ENCODE data around the gene TTC9B.
"Not testable (repeated sequence)": the region's sequence is repeated elsewhere in the genome, so short reads cannot be mapped to it uniquely, and the experiment has no call there.

The TTC9B gene

GRCh38 chr19:40177286-40178070, 40.7 kb downstream of the TTC9B start:
- in situ Hi-C loops (cut with MboI; ENCODE audit: low sequenced_read_pairs, unreplicated experiment), result no loop called here
- no peak for DNase-seq (ENCODE audit: low spot score)
- TF ChIP-seq CTCF (IDR thresholded peaks at IDR 0.05; ENCODE audit: borderline replicate concordance, control extremely low read depth, extremely low read depth, insufficient read depth, missing control alignments), result no peak

- no peak for DNase-seq (ENCODE audit: low spot score)
- in situ Hi-C loops (cut with MboI; ENCODE audit: low sequenced_read_pairs, unreplicated experiment), result no loop called here
- no peak for TF ChIP-seq CTCF (IDR thresholded peaks at IDR 0.05; ENCODE audit: borderline replicate concordance, control extremely low read depth, extremely low read depth, insufficient read depth, missing control alignments)
Measured at GRCh38 chr19:40175820-40176219, 42.4 kb downstream of the TTC9B start.

GRCh38 chr19:40174092-40174491, 44.1 kb downstream of the TTC9B start:
- TF ChIP-seq CTCF (IDR thresholded peaks at IDR 0.05; ENCODE audit: borderline replicate concordance, control extremely low read depth, extremely low read depth, insufficient read depth, missing control alignments), result no peak
- in situ Hi-C loops (cut with MboI; ENCODE audit: low sequenced_read_pairs, unreplicated experiment), result no loop called here
- no peak for DNase-seq (ENCODE audit: low spot score)

GRCh38 chr19:40171293-40171692, 46.9 kb downstream of the TTC9B start:
- DNase-seq (ENCODE audit: low spot score); in situ Hi-C loops (cut with MboI; ENCODE audit: low sequenced_read_pairs, unreplicated experiment): not testable (repeated sequence)

- in situ Hi-C loops (cut with MboI; ENCODE audit: low sequenced_read_pairs, unreplicated experiment); DNase-seq (ENCODE audit: low spot score): not testable (repeated sequence)
Measured at GRCh38 chr19:40170303-40170989, 47.7 kb downstream of the TTC9B start.

GRCh38 chr19:40169482-40170302, 48.5 kb downstream of the TTC9B start:
- DNase-seq (ENCODE audit: low spot score); in situ Hi-C loops (cut with MboI; ENCODE audit: low sequenced_read_pairs, unreplicated experiment): not testable (repeated sequence)

Measured in GM13976 (cell line).